Body of pancreas (tissue), 4 donors: ENCODE data around the gene PERM1. TPM values are rescaled to one million over a fixed set of nuclear protein-coding genes. Genes with fewer than 3 reads are reported as not detected.

Source experiments
- ATAC-seq: fragments of 150-250 bp; one replicate; pipeline ENCODE4 v1.9.1; 2016
- DNase-seq, 4 donors: peaks; one replicate each; pipeline ENCODE4 v3.0.0-alpha.2; 2019
- H3K27ac ChIP-seq, 4 donors: fragments of 200-600 bp; sonication (generic); 1 replicate in 3 of 4; 2 replicates in 1 of 4; pipeline versions ENCODE4 v1.5.1 to v1.6.1; 2016 to 2019; ENCODE audit warnings: mild to moderate bottlenecking in 1 of 4, mixed read lengths in 1 of 4, moderate library complexity in 1 of 4
- H3K27me3 ChIP-seq, 2 donors: fragments of 200-600 bp; sonication (generic); one replicate each; pipeline ENCODE4 v1.6.0; 2016; ENCODE audit warnings: mild to moderate bottlenecking in 1 of 2
- H3K36me3 ChIP-seq, 2 donors: fragments of 200-600 bp; sonication (generic); replicated peaks in 1 of 2; 2 replicates each; pipeline ENCODE4 v1.5.1; 2016; ENCODE audit warnings: low read depth in 2 of 2; ENCODE audit not compliant: insufficient read depth in 1 of 2
- H3K4me1 ChIP-seq: fragments of 200-600 bp; sonication (generic); one replicate; pipeline ENCODE4 v1.6.0; 2016
- H3K4me3 ChIP-seq, 2 donors: fragments of 200-600 bp; sonication (generic); 1 replicate in 1 of 2; 2 replicates in 1 of 2; pipeline ENCODE4 v1.5.1; 2016 to 2019
- H3K9me3 ChIP-seq, 3 donors: fragments of 200-600 bp; sonication (generic); 1 replicate in 2 of 3; 2 replicates in 1 of 3; pipeline ENCODE4 v1.5.1; 2016
- CTCF ChIP-seq, 7 experiments: fragments of 450-650 bp in 4 of 7; fragments of 200-600 bp in 3 of 7; sonication (generic) in 3 of 7; IDR thresholded peaks; one replicate each; pipeline ENCODE4 v1.5.1; 2016 to 2019; ENCODE audit warnings: antibody characterized with exemption in 7 of 7
- POLR2A ChIP-seq, 3 donors: fragments of 450-650 bp; IDR thresholded peaks; one replicate each; pipeline ENCODE4 v1.6.1; 2016; ENCODE audit warnings: antibody characterized with exemption in 3 of 3, mild to moderate bottlenecking in 2 of 3
- WGBS, 2 donors: methylation state at CpG; one replicate each; pipeline ENCODE4 v1.1.5; 2017; 5-methylcytosine and 5-hydroxymethylcytosine counted together
- intact Hi-C: fragments of 100-400 bp; cut with DNase I; formaldehyde crosslinking; loops from one replicate; pipeline ENCODE4 v1.15.1; 2023
- total RNA-seq, 2 donors: library from RNA; depleted of rRNA; stranded (reverse); fragments of >200 nt; gene quantifications; one replicate each; pipeline ENCODE4 v1.1.0, GENCODE V29; 2016

Gene PERM1
- total RNA-seq, 2 donors from 2014 or later = not detected

DNA sequence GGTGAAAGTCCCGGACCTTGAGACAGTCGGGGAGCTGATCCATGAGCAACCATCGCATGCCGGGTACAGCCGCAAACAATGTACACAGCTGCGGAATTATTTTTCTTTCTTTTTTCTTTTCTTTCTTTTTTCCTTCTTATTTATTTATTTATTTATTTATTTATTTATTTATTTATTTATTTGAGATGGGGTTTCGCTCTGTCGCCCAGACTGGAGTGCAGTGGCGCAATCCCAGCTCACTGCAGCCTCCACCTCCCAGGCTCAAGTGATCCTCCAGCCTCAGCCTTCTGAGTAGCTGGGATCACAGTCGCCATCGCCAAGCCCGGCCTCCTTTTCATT lies 2.6 kb upstream of the PERM1 start:
- no peak for TF ChIP-seq POLR2A (IDR thresholded peaks at IDR 0.05)
- TF ChIP-seq CTCF (IDR thresholded peaks at IDR 0.05) = peak in 2 of 7 experiments; percentile 7 to 33
- Histone ChIP-seq H3K4me1 (peaks cover 3% of the 10 kb centered on the region), H3K27ac (no peak overlapping the region), H3K9me3 (no peaks in the 10 kb centered on the region), H3K27me3 (peaks cover 0 to 4% of the 10 kb centered on the region in 2 donors), H3K4me3 (no peak overlapping the region), H3K36me3 (no peaks in the 10 kb centered on the region)
- 40 to 50% methylated on average over 11 to 12 of the region's 12 CpGs for WGBS, 2 donors
- intact Hi-C loops = loop anchor here (5.0 to 10.0 kb wide), 2 partner anchors 78 to 310 kb away; no protein-coding TSS in a partner anchor
- DNase-seq (peak in 1 of 4 donors; percentile 9), ATAC-seq (no peak)

- intact Hi-C loops = loop anchor here (5.0 to 10.0 kb wide), 2 partner anchors 78 to 311 kb away; no protein-coding TSS in a partner anchor
These were observed 2.0 kb upstream of the PERM1 start for GRCh38 chr1:983798-984475.

DNA sequence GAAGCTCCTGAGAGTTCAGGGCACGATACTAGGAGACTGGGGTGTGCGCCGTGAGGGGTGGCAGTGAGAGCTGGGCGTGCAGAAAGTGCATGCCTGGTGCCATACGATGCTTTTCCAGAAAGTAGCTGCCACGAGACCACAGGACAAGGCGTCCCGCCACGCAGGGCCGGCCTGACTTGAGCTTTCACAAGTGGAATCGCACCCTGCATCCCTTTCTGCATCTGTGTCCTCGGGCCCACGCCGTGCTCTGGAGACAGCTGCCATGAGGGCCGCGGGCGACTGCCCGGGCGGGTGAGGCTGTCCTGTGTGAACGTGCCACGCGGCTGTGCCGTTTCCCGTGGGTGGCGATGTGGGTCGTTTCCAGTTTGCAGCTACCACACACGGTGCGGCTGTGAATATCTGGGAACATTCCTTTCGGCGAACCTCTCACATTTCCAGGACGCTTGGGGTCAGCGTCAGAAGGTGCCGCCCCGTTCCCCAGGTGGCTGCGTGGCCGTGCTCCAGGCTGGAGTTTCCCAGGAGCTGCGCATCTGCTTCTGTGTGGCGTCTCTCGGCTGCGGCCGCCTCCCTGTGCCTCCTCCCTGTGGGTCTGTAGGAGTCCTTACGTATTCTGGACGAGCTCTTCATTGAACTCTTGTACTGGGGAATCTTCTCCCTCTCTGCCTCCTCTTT lies 1.0 kb upstream of the PERM1 start:
- peaks cover 0 to 4% of the 10 kb centered on the region in 2 donors for H3K27me3 ChIP-seq
- 44 to 64% methylated on average over 32 to 43 of the region's 43 CpGs for WGBS, 2 donors
- no peak overlapping the region for H3K4me3 ChIP-seq
- H3K27ac ChIP-seq = no peak overlapping the region
- ATAC-seq = no peak
- H3K9me3 ChIP-seq = no peaks in the 10 kb centered on the region
- peak in 1 of 4 donors; percentile 11 for DNase-seq
- H3K4me1 ChIP-seq = peaks cover 3% of the 10 kb centered on the region
- intact Hi-C loops = loop anchor here (5.0 to 10.0 kb wide), 2 partner anchors 79 to 312 kb away; no protein-coding TSS in a partner anchor
- TF ChIP-seq POLR2A (IDR thresholded peaks at IDR 0.05) (no peak), CTCF (IDR thresholded peaks at IDR 0.05) (no peak)
- H3K36me3 ChIP-seq = no peaks in the 10 kb centered on the region

More at GRCh38 chr1:983798-984475, 2.0 kb upstream of the PERM1 start:
- H3K27ac ChIP-seq = no peak overlapping the region
- peaks cover 0 to 4% of the 10 kb centered on the region in 2 donors for H3K27me3 ChIP-seq
- no peak overlapping the region for H3K4me3 ChIP-seq
- no peaks in the 10 kb centered on the region for H3K9me3 ChIP-seq
- peaks cover 3% of the 10 kb centered on the region for H3K4me1 ChIP-seq
- peak in 3 of 4 donors; percentile 50 to 65 (median 63) for DNase-seq
- no peaks in the 10 kb centered on the region for H3K36me3 ChIP-seq
- 7 to 17% methylated on average over 22 to 27 of the region's 29 CpGs for WGBS, 2 donors
- ATAC-seq = peak; percentile 76
- TF ChIP-seq CTCF (IDR thresholded peaks at IDR 0.05) (peak; percentile 54 to 98 (median 69)), POLR2A (IDR thresholded peaks at IDR 0.05) (no peak)

DNA sequence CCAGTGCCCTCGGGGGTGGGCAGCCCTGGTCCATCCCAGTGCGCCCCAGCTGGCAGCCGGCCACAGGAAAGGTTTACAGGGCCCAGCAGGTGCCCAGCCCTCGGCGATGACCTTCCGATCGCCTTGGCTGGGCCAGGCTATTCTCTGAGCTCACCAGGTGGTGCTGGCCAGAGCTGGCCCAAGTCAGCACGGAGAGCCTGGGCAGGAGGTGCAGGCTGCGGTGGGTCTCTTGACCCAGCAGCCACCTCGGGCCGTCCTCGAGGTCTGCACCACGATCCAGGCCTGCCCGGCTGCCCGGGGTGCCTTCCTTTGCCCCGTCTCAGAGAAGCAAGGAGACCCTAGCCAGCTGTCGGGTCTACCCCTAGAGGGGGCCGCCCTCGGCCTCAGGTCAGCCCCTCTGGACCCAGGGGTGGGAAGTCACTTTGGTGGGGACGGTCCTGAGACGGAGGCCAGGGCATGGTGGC lies 370 bp downstream of the PERM1 start:
- 55% methylated on average over 13 of the region's 21 CpGs; no CpG with 5 or more reads in 1 of the 2 donors for WGBS, 2 donors
- intact Hi-C loops = loop anchor here (5.0 to 10.0 kb wide), 2 partner anchors 81 to 313 kb away; no protein-coding TSS in a partner anchor
- ATAC-seq (no peak), DNase-seq (peak in 1 of 4 donors; percentile 10)
- peaks cover 3% of the 10 kb centered on the region for H3K4me1 ChIP-seq
- no peak overlapping the region for H3K4me3 ChIP-seq
- H3K9me3 ChIP-seq = no peaks in the 10 kb centered on the region
- TF ChIP-seq POLR2A (IDR thresholded peaks at IDR 0.05) = no peak
- no peak for TF ChIP-seq CTCF (IDR thresholded peaks at IDR 0.05)
- H3K36me3 ChIP-seq = no peaks in the 10 kb centered on the region
- peaks cover 0 to 4% of the 10 kb centered on the region in 2 donors for H3K27me3 ChIP-seq
- no peak overlapping the region for H3K27ac ChIP-seq
